ENCODE data around the gene DNM3.
"Not testable (repeated sequence)": the region's sequence is repeated elsewhere in the genome, so short reads cannot be mapped to it uniquely, and the experiment has no call there.

The DNM3 gene

GRCh38 chr1:172004671-172005070, 163.4 kb downstream of the DNM3 start:
- in situ Hi-C loops (cut with MboI; ENCODE audit: low sequenced_read_pairs): no loop called here

- in situ Hi-C loops (cut with MboI; ENCODE audit: low sequenced_read_pairs): no loop called here
Observed at GRCh38 chr1:172005856-172006255, 164.6 kb downstream of the DNM3 start.

- in situ Hi-C loops (cut with MboI; ENCODE audit: low sequenced_read_pairs): no loop called here
Observed at GRCh38 chr1:172006660-172007059, 165.4 kb downstream of the DNM3 start.

GRCh38 chr1:172018727-172019311, 177.5 kb downstream of the DNM3 start:
- in situ Hi-C loops (cut with MboI; ENCODE audit: low sequenced_read_pairs): no loop called here

- in situ Hi-C loops (cut with MboI; ENCODE audit: low sequenced_read_pairs): no loop called here
Observed at GRCh38 chr1:172019976-172020375, 178.7 kb downstream of the DNM3 start.

- in situ Hi-C loops (cut with MboI; ENCODE audit: low sequenced_read_pairs): no loop called here
Observed at GRCh38 chr1:172024516-172024915, 183.2 kb downstream of the DNM3 start.

GRCh38 chr1:172024944-172025738, 183.8 kb downstream of the DNM3 start:
- in situ Hi-C loops (cut with MboI; ENCODE audit: low sequenced_read_pairs): not testable (repeated sequence)

GRCh38 chr1:172040466-172040865, 199.2 kb downstream of the DNM3 start:
- in situ Hi-C loops (cut with MboI; ENCODE audit: low sequenced_read_pairs): no loop called here

- in situ Hi-C loops (cut with MboI; ENCODE audit: low sequenced_read_pairs): no loop called here
Observed at GRCh38 chr1:172041102-172041501, 199.8 kb downstream of the DNM3 start.

- in situ Hi-C loops (cut with MboI; ENCODE audit: low sequenced_read_pairs): no loop called here
Observed at GRCh38 chr1:172041742-172042141, 200.4 kb downstream of the DNM3 start.

GRCh38 chr1:172043900-172044299, 202.6 kb downstream of the DNM3 start:
- in situ Hi-C loops (cut with MboI; ENCODE audit: low sequenced_read_pairs): no loop called here

- in situ Hi-C loops (cut with MboI; ENCODE audit: low sequenced_read_pairs): no loop called here
Observed at GRCh38 chr1:172051898-172052297, 210.6 kb downstream of the DNM3 start.

GRCh38 chr1:172054172-172054571, 212.9 kb downstream of the DNM3 start:
- in situ Hi-C loops (cut with MboI; ENCODE audit: low sequenced_read_pairs): no loop called here

- in situ Hi-C loops (cut with MboI; ENCODE audit: low sequenced_read_pairs): not testable (repeated sequence)
Observed at GRCh38 chr1:172055816-172056419, 214.6 kb downstream of the DNM3 start.

GRCh38 chr1:172068334-172068733, 227.0 kb downstream of the DNM3 start:
- in situ Hi-C loops (cut with MboI; ENCODE audit: low sequenced_read_pairs): no loop called here

- in situ Hi-C loops (cut with MboI; ENCODE audit: low sequenced_read_pairs): no loop called here
Observed at GRCh38 chr1:172069051-172069450, 227.8 kb downstream of the DNM3 start.

- in situ Hi-C loops (cut with MboI; ENCODE audit: low sequenced_read_pairs): no loop called here
Observed at GRCh38 chr1:172069534-172069933, 228.2 kb downstream of the DNM3 start.

- in situ Hi-C loops (cut with MboI; ENCODE audit: low sequenced_read_pairs): no loop called here
Observed at GRCh38 chr1:172070055-172070454, 228.8 kb downstream of the DNM3 start.

- in situ Hi-C loops (cut with MboI; ENCODE audit: low sequenced_read_pairs): no loop called here
Observed at GRCh38 chr1:172071746-172072145, 230.4 kb downstream of the DNM3 start.

- in situ Hi-C loops (cut with MboI; ENCODE audit: low sequenced_read_pairs): not testable (repeated sequence)
Observed at GRCh38 chr1:172079859-172080258, 238.6 kb downstream of the DNM3 start.

- in situ Hi-C loops (cut with MboI; ENCODE audit: low sequenced_read_pairs): no loop called here
Observed at GRCh38 chr1:172083191-172083590, 241.9 kb downstream of the DNM3 start.

- in situ Hi-C loops (cut with MboI; ENCODE audit: low sequenced_read_pairs): no loop called here
Observed at GRCh38 chr1:172084876-172085275, 243.6 kb downstream of the DNM3 start.
